ENCODE results near the gene DCLK2. TPM values are rescaled to one million over a fixed set of nuclear protein-coding genes. Genes with fewer than 3 reads are reported as not detected.

Gene DCLK2
- total and polyA plus RNA-seq, 2 of the 8 experiments (the other 6 are each of a cell fraction or from before 2014, with no cell fraction given), result 0.32 to 0.37 TPM

- Histone ChIP-seq H2AK5ac (ENCODE audit: low read depth, low read length) (no peak overlapping the region), H3K4ac (replicated peaks; ENCODE audit: insufficient read length, low read depth, low read length) (no peak overlapping the region), H2BK15ac (ENCODE audit: low read length) (no peak overlapping the region), H4K5ac (ENCODE audit: insufficient read length, low read depth, low read length) (no peak overlapping the region), H2BK120ac (replicated peaks; ENCODE audit: low read depth, low read length) (no peak overlapping the region), H2BK12ac (ENCODE audit: low read depth, low read length) (no peak overlapping the region), H3K79me1 (ENCODE audit: low read depth, low read length) (no peaks in the 10 kb centered on the region), H3K23me2 (ENCODE audit: low read depth, low read length) (no peaks in the 10 kb centered on the region), H3K4me3 (ENCODE audit: extremely low read depth in 1 of 4, insufficient read depth in 2 of 4, low read depth in 3 of 4, low read length in 4 of 4) (no peak overlapping the region), H3K9me3 (ENCODE audit: insufficient read depth in 2 of 2, low read depth in 1 of 2, low read length in 1 of 2) (peaks cover 6 to 10% of the 10 kb centered on the region in 2 experiments; a peak in 2 of 4 replicates), H3K36me3 (ENCODE audit: control insufficient read depth in 2 of 4, insufficient read depth in 4 of 4, low read length in 3 of 4) (no peaks in the 10 kb centered on the region), H3K27me3 (replicated peaks in 1 of 4; ENCODE audit: control insufficient read depth in 3 of 4, extremely low read depth in 1 of 4, insufficient read depth in 3 of 4, low read length in 3 of 4) (no peaks in the 10 kb centered on the region), H2BK20ac (ENCODE audit: low read length) (no peak overlapping the region), H3K18ac (ENCODE audit: extremely low read depth, low read length) (no peak overlapping the region), H3K27ac (ENCODE audit: low read depth, low read length) (no peak overlapping the region), H4K20me1 (replicated peaks in 1 of 2; ENCODE audit: control insufficient read depth in 1 of 2, insufficient read depth in 2 of 2, low read length in 2 of 2) (no peaks in the 10 kb centered on the region), H2AFZ (ENCODE audit: low read length) (no peak overlapping the region), H3K9ac (replicated peaks in 1 of 4; ENCODE audit: extremely low read depth in 1 of 4, low read depth in 3 of 4, low read length in 3 of 4) (no peak overlapping the region), H3K4me2 (ENCODE audit: insufficient read depth in 1 of 2, low read depth in 2 of 2, low read length in 2 of 2) (no peak overlapping the region), H3K14ac (ENCODE audit: insufficient read length) (no peak overlapping the region), H4K91ac (replicated peaks; ENCODE audit: insufficient read length, low read length) (no peak overlapping the region), H3K79me2 (ENCODE audit: control insufficient read depth in 1 of 2, insufficient read depth in 2 of 2, low read length in 2 of 2) (no peaks in the 10 kb centered on the region), H3K23ac (ENCODE audit: insufficient read length) (no peak overlapping the region), H3K4me1 (replicated peaks in 1 of 4; ENCODE audit: control insufficient read depth in 3 of 4, insufficient read depth in 4 of 4, low read length in 3 of 4) (no peaks in the 10 kb centered on the region), H2BK5ac (ENCODE audit: low read depth, low read length) (no peak overlapping the region), H3K56ac (replicated peaks; ENCODE audit: insufficient read length, low read depth, low read length) (no peak overlapping the region), H4K8ac (ENCODE audit: extremely low read depth, insufficient read depth, low read length) (no peak overlapping the region)
- no peak for FAIRE-seq
- no peak for TF ChIP-seq SIN3A (conservative IDR thresholded peaks at IDR 0.05 in 1 of 2, IDR thresholded peaks at IDR 0.05 in 1 of 2; ENCODE audit: low read depth in 1 of 2, low read length in 2 of 2)
- no peak for TF ChIP-seq EGR1 (IDR thresholded peaks at IDR 0.05; ENCODE audit: borderline replicate concordance, low read depth, low read length)
- ChIA-PET POLR2A (ENCODE audit: partially characterized antibody) (no interaction called here), CTCF (ENCODE audit: partially characterized antibody) (interaction anchor here (1.3 to 1.5 kb wide), 3 partner anchors 20 to 188 kb away, joined by 3 read pairs; no protein-coding TSS in a partner anchor)
- 93% methylated on average over 1 of the region's 1 CpG; no CpG with 5 or more reads in 1 of the 2 experiments for WGBS, 2 experiments (ENCODE audit: extremely low coverage in 1 of 2, insufficient coverage in 1 of 2, insufficient read length in 1 of 2, insufficient replicate concordance in 2 of 2, low coverage in 1 of 2, low lambda C conversion rate in 2 of 2, missing lambda C conversion rate in 1 of 2)
- DNase-seq (ENCODE audit: low read depth in 1 of 2, low spot score in 2 of 2), result no peak
Measured at GRCh38 chr4:150055467-150055866, 22.8 kb upstream of the DCLK2 start.
